Thymus (tissue), 11 donors: ENCODE data around the gene TMEM132D. TPM values are rescaled to one million over a fixed set of nuclear protein-coding genes. Genes with fewer than 3 reads are reported as not detected.
"Not testable (repeated sequence)": the region's sequence is repeated elsewhere in the genome, so short reads cannot be mapped to it uniquely, and the experiment has no call there.

ENCODE experiments used
- DNase-seq, 9 donors: peaks; one replicate each; pipeline ENCODE4 v3.0.0-alpha.2; 2013; ENCODE audit warnings: low spot score in 9 of 9, low read depth in 6 of 9, missing footprints in 1 of 9
- H3K27ac ChIP-seq, 2 donors: one replicate each; pipeline ENCODE4 v1.5.1; 2013; ENCODE audit warnings: control low read depth in 1 of 2, low read depth in 1 of 2, low read length in 1 of 2, mild to moderate bottlenecking in 1 of 2, moderate library complexity in 1 of 2
- H3K27me3 ChIP-seq, 2 donors: one replicate each; pipeline ENCODE4 v1.5.1; 2013; ENCODE audit warnings: low read length in 1 of 2; ENCODE audit not compliant: control insufficient read depth in 2 of 2, insufficient read depth in 1 of 2
- H3K36me3 ChIP-seq, 2 donors: one replicate each; pipeline ENCODE4 v1.5.1; 2013; ENCODE audit warnings: low read length in 1 of 2, mild to moderate bottlenecking in 1 of 2, moderate library complexity in 1 of 2; ENCODE audit not compliant: control insufficient read depth in 2 of 2, insufficient read depth in 2 of 2
- H3K4me1 ChIP-seq, 2 donors: one replicate each; pipeline ENCODE4 v1.5.1; 2013; ENCODE audit warnings: low read length in 2 of 2; ENCODE audit not compliant: control insufficient read depth in 2 of 2, insufficient read depth in 2 of 2
- H3K4me3 ChIP-seq, 2 donors: one replicate each; pipeline ENCODE4 v1.5.1; 2013; ENCODE audit warnings: low read length in 2 of 2, control low read depth in 1 of 2, mild to moderate bottlenecking in 1 of 2
- H3K9me3 ChIP-seq, 2 donors: one replicate each; pipeline ENCODE4 v1.5.1; 2013; ENCODE audit warnings: low read length in 1 of 2, mild to moderate bottlenecking in 1 of 2; ENCODE audit not compliant: control insufficient read depth in 2 of 2, insufficient read depth in 1 of 2
- WGBS: extraction: QIAGEN DNeasy Blood & Tissue Kit; methylation state at CpG from one replicate; pipeline ENCODE4 v1.1.7; 2013; 5-methylcytosine and 5-hydroxymethylcytosine counted together
- polyA plus RNA-seq: library from polyadenylated mRNA; stranded (reverse); fragments of 200-250 nt; gene quantifications from one replicate; pipeline ENCODE4 v1.2.3, GENCODE V29; 2013
- total RNA-seq: library from RNA; stranded (reverse); fragments of 120-200 nt; gene quantifications from one replicate; pipeline ENCODE4 v1.2.4, GENCODE V29; 2013
- donor health status: healthy.

The TMEM132D gene
- total and polyA plus RNA-seq, 2 donors: 0.02 TPM; not detected in 1

DNA sequence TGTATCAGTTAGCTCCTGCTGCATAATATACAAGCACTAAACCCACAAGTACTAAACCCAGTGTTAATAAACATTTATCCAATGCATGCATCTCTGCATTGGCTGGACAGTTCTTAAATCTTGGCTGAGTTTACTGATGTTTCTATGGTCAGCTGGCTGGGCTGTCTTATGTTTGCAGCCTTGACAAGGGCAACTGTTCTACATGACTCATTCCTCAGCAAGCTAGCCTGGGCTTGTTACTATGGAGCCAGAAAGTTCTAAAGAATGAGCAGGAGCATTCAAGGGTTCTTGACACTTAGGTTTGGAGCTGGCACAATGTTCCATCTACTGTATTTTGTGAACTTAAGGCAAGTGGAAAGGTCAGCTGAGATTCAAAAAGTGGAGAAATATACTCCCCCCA is 851.5 kb downstream of the TMEM132D start:
- no peak for DNase-seq
- no peaks in the 10 kb centered on the region for H3K9me3 ChIP-seq
- no peaks in the 10 kb centered on the region for H3K27me3 ChIP-seq
- no peaks in the 10 kb centered on the region for H3K4me1 ChIP-seq
- no peak overlapping the region for H3K4me3 ChIP-seq
- H3K36me3 ChIP-seq: no peaks in the 10 kb centered on the region
- H3K27ac ChIP-seq: no peak overlapping the region

DNA sequence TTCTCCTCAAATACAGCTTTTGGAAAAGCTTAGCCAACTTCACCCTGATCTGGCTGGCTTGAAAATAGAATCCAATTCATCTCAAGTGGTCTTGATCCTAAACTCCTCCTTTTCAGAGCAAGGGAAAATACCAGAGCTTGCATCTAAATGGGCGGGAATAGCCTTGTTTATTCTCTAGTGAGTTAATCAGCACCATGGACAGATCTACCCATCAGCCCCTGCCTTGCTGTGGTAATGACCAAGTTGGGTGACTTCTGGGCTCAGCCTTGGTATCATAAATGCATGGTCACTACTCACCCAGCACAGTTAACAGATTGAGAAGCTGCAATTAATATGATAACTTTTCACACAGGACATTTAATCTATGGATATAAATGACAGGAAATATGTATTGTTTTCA is 853.9 kb downstream of the TMEM132D start:
- WGBS: 9% methylated on average over 1 of the region's 1 CpG
- H3K4me1 ChIP-seq: no peaks in the 10 kb centered on the region
- no peaks in the 10 kb centered on the region for H3K36me3 ChIP-seq
- no peak overlapping the region for H3K27ac ChIP-seq
- no peaks in the 10 kb centered on the region for H3K9me3 ChIP-seq
- H3K27me3 ChIP-seq: no peaks in the 10 kb centered on the region
- DNase-seq: peak in 1 of 9 donors; percentile 16
- H3K4me3 ChIP-seq: no peak overlapping the region

DNA sequence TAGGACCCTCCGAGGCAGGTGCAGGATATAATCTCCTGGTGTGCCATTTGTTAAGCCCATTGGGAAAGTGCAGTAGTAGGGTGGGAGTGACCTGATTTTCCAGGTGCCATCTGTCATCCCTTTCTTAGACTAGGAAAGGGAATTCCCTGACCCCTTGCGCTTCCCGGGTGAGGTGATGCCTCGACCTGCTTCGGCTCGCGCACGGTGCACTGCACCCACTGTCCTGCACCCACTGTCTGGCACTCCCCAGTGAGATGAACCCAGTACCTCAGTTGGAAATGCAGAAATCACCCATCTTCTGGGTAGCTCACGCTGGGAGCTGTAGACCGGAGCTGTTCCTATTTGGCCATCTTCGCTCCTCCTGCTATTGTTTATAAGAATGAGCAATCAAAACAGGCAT is 860.5 kb downstream of the TMEM132D start:
- WGBS: 89% methylated on average over 11 of the region's 11 CpGs
- not testable (repeated sequence) for H3K4me3 ChIP-seq, H3K4me1 ChIP-seq, H3K27me3 ChIP-seq, H3K27ac ChIP-seq, DNase-seq, H3K36me3 ChIP-seq, H3K9me3 ChIP-seq

DNA sequence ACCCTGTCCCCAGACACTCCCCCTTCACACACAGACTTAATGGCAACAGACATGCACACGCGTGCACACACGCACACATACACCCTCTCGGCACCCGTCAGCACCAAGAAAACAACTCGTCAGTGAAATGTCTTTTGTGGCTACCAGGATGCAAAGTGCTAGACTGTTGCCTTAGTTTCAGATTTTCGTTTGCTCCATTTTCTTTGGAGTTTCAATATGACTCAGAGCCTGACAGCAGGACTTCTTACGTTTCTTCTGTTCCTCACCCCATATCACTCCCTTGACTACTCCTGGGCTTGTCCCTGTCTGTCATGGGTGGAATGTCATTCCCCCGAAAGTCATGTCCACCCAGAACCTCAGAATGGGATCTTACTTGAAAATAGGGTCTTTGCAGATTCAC is 867.7 kb downstream of the TMEM132D start:
- Histone ChIP-seq H3K9me3 (peaks cover 0 to 1% of the 10 kb centered on the region in 2 donors), H3K27me3 (no peaks in the 10 kb centered on the region), H3K4me1 (no peaks in the 10 kb centered on the region), H3K27ac (no peak overlapping the region), H3K4me3 (no peak overlapping the region), H3K36me3 (no peaks in the 10 kb centered on the region)
- DNase-seq: no peak
- WGBS: 92% methylated on average over 9 of the region's 9 CpGs

DNA sequence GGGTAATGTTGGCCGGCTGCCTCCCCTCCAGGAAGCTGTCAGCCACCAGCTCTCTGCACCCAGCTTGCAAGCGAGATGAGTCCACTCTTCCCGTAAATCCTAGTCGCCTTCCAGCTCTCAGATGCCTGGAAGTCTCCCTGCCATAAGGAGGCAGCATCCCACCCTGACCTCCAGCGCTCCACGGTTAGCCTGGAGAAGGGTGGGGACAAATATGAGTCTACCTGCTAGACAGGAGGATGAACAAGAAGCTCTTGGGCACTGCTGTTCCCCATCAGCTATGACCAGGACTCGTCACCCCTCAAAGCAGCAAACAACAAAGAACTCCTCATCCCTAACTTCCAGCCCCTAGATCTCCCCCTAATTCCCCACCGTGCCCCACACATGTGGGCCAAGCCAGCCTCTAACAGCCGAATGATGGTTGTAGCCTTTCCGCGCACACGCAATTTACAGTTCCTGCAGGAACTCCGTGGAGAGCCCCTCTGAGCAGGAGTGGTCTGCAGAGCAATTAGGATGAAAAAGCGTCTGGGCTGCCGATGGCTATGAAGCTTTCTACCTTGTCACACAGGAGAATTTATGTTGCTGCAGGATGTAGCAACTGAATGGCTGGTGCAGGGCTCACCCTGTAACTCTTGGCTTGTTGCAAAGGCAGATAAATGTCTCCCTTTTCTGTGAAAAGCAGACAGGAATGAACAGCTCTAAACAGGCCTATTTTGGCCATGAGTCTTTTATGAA is 869.1 kb downstream of the TMEM132D start:
- 85% methylated on average over 15 of the region's 15 CpGs for WGBS
- no peaks in the 10 kb centered on the region for H3K27me3 ChIP-seq
- H3K9me3 ChIP-seq: peaks cover 0 to 1% of the 10 kb centered on the region in 2 donors

DNA sequence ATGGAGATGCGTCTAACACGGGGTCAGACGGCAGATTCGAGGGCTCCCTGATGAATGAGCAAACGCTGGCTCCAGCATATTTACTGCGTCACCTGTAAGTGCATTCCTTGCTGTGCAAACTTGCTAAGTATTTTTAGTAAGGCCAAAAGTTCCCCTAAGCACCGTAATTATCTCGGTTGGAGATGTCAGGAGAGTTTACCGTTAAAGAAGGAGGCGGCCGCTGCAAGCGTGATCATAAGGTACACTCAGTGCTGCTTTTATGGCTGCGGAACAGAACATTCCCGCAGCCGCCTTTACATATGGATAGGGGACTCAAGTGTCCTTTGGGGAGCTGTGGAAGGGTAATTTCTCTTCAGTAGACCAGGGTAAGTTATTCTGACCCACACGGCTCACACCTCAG is 875.0 kb downstream of the TMEM132D start:
- H3K36me3 ChIP-seq: no peaks in the 10 kb centered on the region
- no peak overlapping the region for H3K27ac ChIP-seq
- 80% methylated on average over 16 of the region's 16 CpGs for WGBS
- H3K4me3 ChIP-seq: no peak overlapping the region
- no peaks in the 10 kb centered on the region for H3K27me3 ChIP-seq
- no peak for DNase-seq
- peaks cover 0 to 3% of the 10 kb centered on the region in 2 donors for H3K9me3 ChIP-seq
- no peaks in the 10 kb centered on the region for H3K4me1 ChIP-seq

More for the DNA sequence above, 869.1 kb downstream of the TMEM132D start:
- no peak overlapping the region for H3K4me3 ChIP-seq
- no peak overlapping the region for H3K27ac ChIP-seq
- no peaks in the 10 kb centered on the region for H3K4me1 ChIP-seq
- no peaks in the 10 kb centered on the region for H3K36me3 ChIP-seq
- no peak for DNase-seq

DNA sequence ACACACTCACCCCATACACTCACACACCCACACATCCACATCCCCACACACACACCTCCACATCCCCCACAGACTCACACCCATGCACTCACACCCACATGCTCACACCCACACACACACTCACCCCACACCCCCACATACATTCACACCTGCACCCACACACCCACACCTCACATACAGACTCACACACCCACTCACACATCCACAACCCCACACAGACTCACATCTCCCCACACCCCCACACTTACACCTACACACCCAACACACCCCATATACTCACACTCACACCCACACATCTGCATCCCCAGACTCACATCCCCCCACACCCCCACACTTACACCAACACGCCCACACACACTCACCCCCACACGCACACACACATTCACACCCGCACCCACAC is 878.8 kb downstream of the TMEM132D start:
- Histone ChIP-seq H3K27me3 (no peaks in the 10 kb centered on the region), H3K4me1 (no peaks in the 10 kb centered on the region), H3K4me3 (no peak overlapping the region), H3K36me3 (no peaks in the 10 kb centered on the region), H3K27ac (no peak overlapping the region), H3K9me3 (peaks cover 0 to 3% of the 10 kb centered on the region in 2 donors)
- DNase-seq: no peak
- WGBS: 94% methylated on average over 3 of the region's 3 CpGs
